Memory B cell (primary cell): Measurements from ENCODE around the gene LTA.
A peak's percentile ranks its signal among the peaks of the same experiment; 100 is the strongest.

ENCODE experiments used
- ATAC-seq: fragments of 150-1000 bp; cut with Tn5 transposase; 2 replicates; pipeline ENCODE4 v1.10.0; 2021; ENCODE audit warnings: low read depth, mild to moderate bottlenecking, moderate library complexity
- DNase-seq, 2 donors: peaks; one replicate each; pipeline ENCODE4 v3.0.0; 2022; ENCODE audit warnings: low spot score in 2 of 2
- H3K27ac Mint-ChIP-seq: one replicate; pipeline ENCODE4 v1.8.0; 2022; ENCODE audit warnings: mild to moderate bottlenecking, moderate library complexity, mixed read lengths
- H3K27me3 Mint-ChIP-seq: one replicate; pipeline ENCODE4 v1.8.0; 2022; ENCODE audit warnings: mixed read lengths
- H3K36me3 Mint-ChIP-seq: one replicate; pipeline ENCODE4 v1.8.0; 2022; ENCODE audit warnings: mild to moderate bottlenecking, mixed read lengths
- H3K4me1 Mint-ChIP-seq: one replicate; pipeline ENCODE4 v1.8.0; 2022; ENCODE audit warnings: mixed read lengths
- H3K4me3 Mint-ChIP-seq: one replicate; pipeline ENCODE4 v1.8.0; 2022; ENCODE audit warnings: mild to moderate bottlenecking, moderate library complexity, mixed read lengths
- H3K9me3 Mint-ChIP-seq: one replicate; pipeline ENCODE4 v1.8.0; 2022; ENCODE audit warnings: mixed read lengths

The LTA gene

DNA sequence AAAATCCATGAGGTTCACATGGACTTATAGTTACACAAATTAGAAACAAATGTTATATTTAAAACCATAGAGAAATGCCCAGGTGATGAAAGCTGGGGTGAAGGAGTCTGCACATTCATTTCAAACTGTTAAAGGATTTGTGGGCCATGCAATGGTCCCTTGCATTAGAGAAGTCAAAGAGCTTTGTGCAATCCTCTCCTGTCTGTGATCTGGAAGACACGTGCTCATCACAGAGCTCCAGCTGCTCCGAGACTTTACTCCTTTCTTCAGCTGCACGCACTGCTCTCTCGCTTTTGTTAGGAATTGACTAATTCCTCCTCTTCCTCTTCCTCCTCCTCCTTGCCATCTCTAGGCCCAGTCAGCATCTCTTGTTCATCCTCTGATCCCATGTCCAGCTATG is 38.9 kb downstream of the LTA start:
- H3K9me3 Mint-ChIP-seq, result no peaks in the 10 kb centered on the region
- H3K27me3 Mint-ChIP-seq, result no peaks in the 10 kb centered on the region
- H3K4me3 Mint-ChIP-seq, result no peak overlapping the region
- peaks cover 18% of the 10 kb centered on the region for H3K4me1 Mint-ChIP-seq
- H3K27ac Mint-ChIP-seq, result no peak overlapping the region
- no peaks in the 10 kb centered on the region for H3K36me3 Mint-ChIP-seq
- no peak for ATAC-seq
- no peak for DNase-seq

DNA sequence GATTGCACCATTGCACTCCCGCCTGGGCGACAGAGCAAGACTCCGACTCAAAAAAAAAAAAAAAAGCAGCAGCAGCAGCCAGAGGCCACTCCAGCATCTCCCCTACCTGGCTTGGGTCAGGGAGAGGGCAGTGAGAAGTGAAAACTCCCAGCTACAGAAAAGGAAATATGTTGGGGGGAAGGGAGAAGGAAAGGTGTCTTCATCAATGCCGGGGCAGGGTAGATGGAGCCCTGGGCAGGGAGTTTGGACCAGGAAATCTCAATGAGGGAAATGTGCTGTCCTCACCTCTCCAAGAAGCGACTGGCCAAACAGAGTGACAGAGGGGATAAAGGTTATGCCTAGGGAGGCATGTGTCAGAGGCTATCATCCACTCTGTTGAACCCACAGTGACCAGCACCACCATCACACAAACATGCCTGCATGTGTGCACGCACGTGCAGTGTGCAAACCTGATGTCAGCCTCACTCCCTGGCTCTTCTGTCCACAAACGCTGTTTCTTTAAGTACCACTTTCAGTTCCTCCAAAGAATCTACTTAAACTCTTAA is 42.1 kb downstream of the LTA start:
- Mint-ChIP-seq H3K27me3 (no peaks in the 10 kb centered on the region), H3K36me3 (no peaks in the 10 kb centered on the region), H3K4me3 (peak overlapping the region; percentile 5), H3K4me1 (peaks cover 23% of the 10 kb centered on the region), H3K9me3 (no peaks in the 10 kb centered on the region), H3K27ac (no peak overlapping the region)
- ATAC-seq (peak; percentile 83), DNase-seq (no peak)

- DNase-seq (no peak), ATAC-seq (peak; percentile 46)
- peaks cover 23% of the 10 kb centered on the region for H3K4me1 Mint-ChIP-seq
- no peaks in the 10 kb centered on the region for H3K27me3 Mint-ChIP-seq
- H3K27ac Mint-ChIP-seq, result peak within 1 kb of the TSS; percentile 68
- H3K4me3 Mint-ChIP-seq, result peak within 1 kb of the TSS; percentile 41
- H3K9me3 Mint-ChIP-seq, result no peaks in the 10 kb centered on the region
- H3K36me3 Mint-ChIP-seq, result no peaks in the 10 kb centered on the region
These were observed 42.8 kb downstream of the LTA start, which contains the start of gene AIF1 for GRCh38 chr6:31614684-31615578. Gene AIF1 (plus strand): TSS chr6:31615234. CDS start chr6:31615330, 96 bp downstream.

GRCh38 chr6:31615748-31616147 is 43.7 kb downstream of the LTA start:
- Mint-ChIP-seq H3K4me3 (no peak overlapping the region), H3K27ac (peak overlapping the region; percentile 68), H3K9me3 (no peaks in the 10 kb centered on the region), H3K4me1 (peaks cover 25% of the 10 kb centered on the region), H3K36me3 (no peaks in the 10 kb centered on the region), H3K27me3 (no peaks in the 10 kb centered on the region)
- ATAC-seq, result no peak
- no peak for DNase-seq

DNA sequence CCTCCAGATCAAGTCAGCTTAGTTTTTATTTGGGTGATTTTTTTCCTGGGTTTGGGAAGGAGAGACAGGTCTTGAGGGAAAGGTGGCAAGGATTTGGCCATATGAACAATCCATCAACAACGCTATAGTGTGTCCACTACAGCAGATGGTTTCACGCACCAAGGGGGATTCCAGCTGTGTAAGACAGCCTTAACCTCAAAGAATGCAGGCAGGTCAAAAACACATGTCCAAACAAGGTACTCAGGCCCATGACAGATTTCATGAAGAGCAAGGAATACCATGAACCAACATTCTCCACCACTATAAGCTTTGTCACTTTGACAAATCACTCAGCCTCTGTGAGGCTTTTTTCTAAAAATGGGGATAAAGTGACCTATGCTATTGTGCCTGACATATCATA is 44.9 kb downstream of the LTA start:
- Mint-ChIP-seq H3K9me3 (no peaks in the 10 kb centered on the region), H3K27ac (no peak overlapping the region), H3K4me3 (no peak overlapping the region), H3K36me3 (peaks cover 3% of the 10 kb centered on the region), H3K4me1 (peaks cover 31% of the 10 kb centered on the region), H3K27me3 (no peaks in the 10 kb centered on the region)
- ATAC-seq, result no peak
- no peak for DNase-seq

- DNase-seq (peak; percentile 89 to 91), ATAC-seq (peak; percentile 79)
- peaks cover 30% of the 10 kb centered on the region for H3K4me1 Mint-ChIP-seq
- H3K9me3 Mint-ChIP-seq, result no peaks in the 10 kb centered on the region
- peak overlapping the region; percentile 88 for H3K4me3 Mint-ChIP-seq
- H3K27me3 Mint-ChIP-seq, result no peaks in the 10 kb centered on the region
- H3K27ac Mint-ChIP-seq, result peak overlapping the region; percentile 92
- H3K36me3 Mint-ChIP-seq, result peaks cover 10% of the 10 kb centered on the region
These were observed 47.9 kb downstream of the LTA start for GRCh38 chr6:31619805-31620585.

- H3K4me3 Mint-ChIP-seq, result peak within 1 kb of the TSS; percentile 88
- H3K27ac Mint-ChIP-seq, result peak within 1 kb of the TSS; percentile 92
- DNase-seq, result no peak
- ATAC-seq, result peak; percentile 29
- no peaks in the 10 kb centered on the region for H3K9me3 Mint-ChIP-seq
- H3K27me3 Mint-ChIP-seq, result no peaks in the 10 kb centered on the region
- peaks cover 22% of the 10 kb centered on the region for H3K4me1 Mint-ChIP-seq
- H3K36me3 Mint-ChIP-seq, result peaks cover 11% of the 10 kb centered on the region
These were observed 48.7 kb downstream of the LTA start, which contains the start of gene PRRC2A for GRCh38 chr6:31620586-31621319. Gene PRRC2A (plus strand): TSS chr6:31620715. CDS start chr6:31622790, 2,075 bp downstream.

GRCh38 chr6:31621320-31621939 is 49.3 kb downstream of the LTA start:
- Mint-ChIP-seq H3K36me3 (peaks cover 16% of the 10 kb centered on the region), H3K27ac (peak overlapping the region; percentile 92), H3K4me3 (peak overlapping the region; percentile 88), H3K4me1 (peaks cover 17% of the 10 kb centered on the region), H3K27me3 (no peaks in the 10 kb centered on the region), H3K9me3 (no peaks in the 10 kb centered on the region)
- ATAC-seq (no peak), DNase-seq (no peak)

- Mint-ChIP-seq H3K36me3 (peaks cover 19% of the 10 kb centered on the region), H3K27me3 (no peaks in the 10 kb centered on the region)
These were observed 49.9 kb downstream of the LTA start for GRCh38 chr6:31621991-31622390.

GRCh38 chr6:31622684-31623091 is 50.6 kb downstream of the LTA start:
- Mint-ChIP-seq H3K9me3 (no peaks in the 10 kb centered on the region), H3K4me3 (no peak overlapping the region), H3K4me1 (peaks cover 16% of the 10 kb centered on the region), H3K27ac (peak overlapping the region; percentile 92), H3K27me3 (no peaks in the 10 kb centered on the region), H3K36me3 (peaks cover 26% of the 10 kb centered on the region)
- DNase-seq, result no peak
- ATAC-seq, result no peak

More at GRCh38 chr6:31621991-31622390, 49.9 kb downstream of the LTA start:
- DNase-seq (no peak), ATAC-seq (no peak)
- H3K4me1 Mint-ChIP-seq, result peaks cover 15% of the 10 kb centered on the region
- H3K27ac Mint-ChIP-seq, result peak overlapping the region; percentile 92
- no peaks in the 10 kb centered on the region for H3K9me3 Mint-ChIP-seq
- H3K4me3 Mint-ChIP-seq, result peak overlapping the region; percentile 88
